ES-I3 (cell line): ENCODE results near the gene RPS14.
A peak's percentile ranks its signal among the peaks of the same experiment; 100 is the strongest.

Source experiments
- H3K36me3 ChIP-seq: 2 replicates; pipeline ENCODE4 v1.6.1; 2013; ENCODE audit warnings: mild to moderate bottlenecking, low read length, control low read depth, moderate library complexity; ENCODE audit not compliant: insufficient read depth
- H3K4me1 ChIP-seq: 2 replicates; pipeline ENCODE4 v1.6.1; 2013; ENCODE audit warnings: mild to moderate bottlenecking, control low read depth, low read length; ENCODE audit not compliant: insufficient read depth
- H3K9ac ChIP-seq: 2 replicates; pipeline ENCODE4 v1.6.1; 2013; ENCODE audit warnings: low read depth, mild to moderate bottlenecking, low read length, moderate library complexity
- H3K9me3 ChIP-seq: 2 replicates; pipeline ENCODE4 v1.6.1; 2013; ENCODE audit warnings: mild to moderate bottlenecking, low read length, moderate library complexity; ENCODE audit not compliant: control insufficient read depth, insufficient read depth

RPS14 gene

GRCh38 chr5:150449517-150450339 is at the start of gene RPS14:
TSS of gene RPS14 (minus strand) at chr5:150449739. CDS start at chr5:150447733, 2,006 bp downstream.
- H3K9ac ChIP-seq: peak within 1 kb of the TSS; percentile 84
- H3K9me3 ChIP-seq: no peaks in the 10 kb centered on the region; the same call in 1 of the 2 replicates
- H3K4me1 ChIP-seq: peaks cover 8% of the 10 kb centered on the region
- H3K36me3 ChIP-seq: peaks cover 43% of the 10 kb centered on the region

DNA sequence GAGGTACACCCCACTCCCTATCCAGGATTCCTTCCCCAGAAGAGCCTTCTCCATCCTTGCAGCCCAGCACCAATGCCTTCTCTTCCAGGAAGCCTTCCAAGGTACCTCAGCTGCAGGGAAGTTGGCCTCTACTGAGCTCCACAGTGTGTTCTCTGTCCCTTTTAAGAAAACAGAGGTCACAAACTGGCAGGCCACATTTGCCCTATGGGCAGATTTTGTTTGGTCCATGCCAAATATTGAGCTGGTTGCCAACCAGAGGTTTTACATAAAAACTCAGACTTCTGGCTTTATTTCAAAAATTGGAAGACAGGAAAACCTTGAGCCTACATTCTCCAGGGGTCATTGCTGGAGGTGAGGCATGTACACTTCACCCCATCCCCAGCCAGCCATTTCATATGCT is 49.4 kb upstream of the RPS14 start:
- Histone ChIP-seq H3K9me3 (no peaks in the 10 kb centered on the region), H3K4me1 (peaks cover 29% of the 10 kb centered on the region), H3K36me3 (no peaks in the 10 kb centered on the region), H3K9ac (no peak overlapping the region)

DNA sequence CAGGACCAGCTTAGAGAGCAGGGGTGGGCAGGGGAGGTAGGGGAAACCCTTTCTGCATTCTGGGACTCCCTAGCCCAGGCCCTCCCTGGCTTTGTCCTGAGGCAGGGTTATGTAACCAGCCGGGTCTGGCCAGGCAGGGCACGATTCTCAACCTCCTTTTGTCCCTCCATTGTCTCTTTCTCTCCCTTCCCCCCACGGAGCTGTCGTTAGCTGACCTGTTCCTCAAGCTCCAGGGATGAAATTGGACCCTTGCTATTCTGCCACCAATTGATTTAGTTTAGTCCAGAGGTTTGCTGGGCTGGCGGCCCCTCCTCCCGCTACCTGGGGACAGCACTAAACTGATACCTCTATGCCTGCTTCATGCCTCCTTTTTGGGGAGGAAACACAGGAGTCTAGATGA is 49.0 kb upstream of the RPS14 start:
- Histone ChIP-seq H3K9me3 (no peaks in the 10 kb centered on the region), H3K4me1 (peaks cover 29% of the 10 kb centered on the region), H3K9ac (no peak overlapping the region), H3K36me3 (no peaks in the 10 kb centered on the region)

DNA sequence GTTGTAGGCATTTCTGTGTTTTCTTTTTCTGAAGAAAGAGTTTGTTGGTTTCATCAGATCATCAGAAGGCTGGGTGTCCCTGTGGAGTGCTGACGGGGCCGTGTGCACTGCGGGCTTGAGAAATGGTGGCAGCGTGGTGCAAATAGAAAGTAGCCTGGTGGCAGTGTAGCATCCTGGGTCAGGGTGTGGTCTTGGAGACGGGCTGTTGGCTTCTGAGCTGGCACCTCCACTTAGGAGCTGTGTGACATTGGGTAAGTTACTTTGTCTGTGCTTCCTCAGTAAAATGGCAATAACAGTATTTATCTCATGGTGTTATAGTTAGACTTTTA is 48.4 kb upstream of the RPS14 start:
- Histone ChIP-seq H3K9me3 (no peaks in the 10 kb centered on the region), H3K9ac (no peak overlapping the region), H3K4me1 (peaks cover 29% of the 10 kb centered on the region), H3K36me3 (no peaks in the 10 kb centered on the region)

DNA sequence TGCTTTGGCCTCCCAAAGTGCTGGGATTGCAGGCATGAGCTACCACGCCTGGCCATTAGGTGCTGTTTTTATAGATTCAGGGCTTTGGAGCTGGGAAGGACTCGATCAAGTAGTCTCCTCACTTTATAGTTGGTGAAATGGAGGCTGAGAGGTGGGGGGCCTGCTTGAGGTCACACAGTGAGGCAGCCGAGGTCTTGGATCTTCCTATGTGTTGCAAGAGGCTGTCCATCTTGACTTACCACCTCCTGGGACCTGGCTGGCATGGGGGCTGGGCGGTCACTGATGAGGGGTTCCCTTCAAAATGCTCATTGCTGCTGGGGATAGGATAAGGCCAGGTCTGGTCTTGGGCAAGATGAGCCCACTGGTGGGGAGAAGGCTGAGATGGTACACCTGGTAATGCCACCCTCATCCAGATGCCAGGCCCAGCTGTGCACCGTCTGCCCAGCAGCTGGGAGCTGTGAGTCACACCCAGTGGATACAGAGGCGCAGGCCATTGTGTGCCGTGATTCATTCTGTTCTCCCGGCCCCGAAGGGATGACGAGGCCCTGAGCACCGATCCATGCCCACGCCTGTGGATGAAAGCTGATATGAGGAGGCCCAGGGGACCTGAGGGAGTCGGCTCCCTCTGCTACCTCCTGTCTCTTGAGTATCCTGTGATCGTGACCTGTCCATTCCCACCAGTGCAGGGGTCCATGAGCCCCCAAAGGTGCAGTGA is 47.9 kb upstream of the RPS14 start:
- Histone ChIP-seq H3K9ac (no peak overlapping the region), H3K36me3 (no peaks in the 10 kb centered on the region), H3K9me3 (no peaks in the 10 kb centered on the region), H3K4me1 (peaks cover 34% of the 10 kb centered on the region)

DNA sequence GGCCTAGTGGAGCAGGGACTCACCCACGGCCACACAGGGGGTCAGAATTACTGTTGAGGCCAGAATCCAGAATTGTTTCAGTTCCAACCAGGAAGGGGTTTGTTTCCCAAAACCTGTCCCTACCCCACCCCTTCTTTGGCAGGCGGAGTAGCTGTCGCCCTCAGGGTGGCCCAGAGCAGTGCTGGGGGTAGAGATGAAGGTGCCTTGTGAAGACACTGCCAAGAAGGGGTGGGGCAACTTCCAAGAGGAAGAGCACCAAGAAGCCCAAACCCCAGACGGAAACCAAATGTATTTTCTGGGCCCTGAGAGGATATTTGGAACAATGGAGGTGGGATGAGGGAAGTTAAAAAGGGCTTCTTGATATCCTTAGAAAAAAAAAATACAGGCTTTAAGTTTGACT is 47.0 kb upstream of the RPS14 start:
- Histone ChIP-seq H3K9me3 (no peaks in the 10 kb centered on the region), H3K4me1 (peaks cover 36% of the 10 kb centered on the region), H3K9ac (no peak overlapping the region), H3K36me3 (no peaks in the 10 kb centered on the region)

DNA sequence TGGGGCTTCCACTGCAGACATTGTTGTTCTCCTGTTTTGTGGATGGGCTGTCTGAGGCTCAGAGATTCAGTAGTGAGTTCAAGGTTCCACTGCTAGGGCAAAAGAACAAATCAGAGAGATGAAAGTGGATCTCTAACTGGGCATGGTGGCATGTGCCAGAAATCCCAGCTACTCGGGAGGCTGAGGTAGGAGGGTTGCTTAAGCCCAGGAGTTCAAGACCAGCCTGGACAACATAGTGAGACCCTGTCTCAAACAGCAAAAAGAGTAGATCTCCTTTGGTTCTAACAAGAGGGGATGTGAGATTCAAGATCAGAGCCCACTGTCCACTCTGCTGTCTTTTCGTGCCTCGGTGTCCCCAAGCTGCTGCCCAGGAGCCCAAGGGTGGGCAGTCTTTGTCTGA is 46.6 kb upstream of the RPS14 start:
- Histone ChIP-seq H3K4me1 (peaks cover 40% of the 10 kb centered on the region), H3K9me3 (no peaks in the 10 kb centered on the region), H3K9ac (no peak overlapping the region), H3K36me3 (no peaks in the 10 kb centered on the region)

- no peaks in the 10 kb centered on the region for H3K36me3 ChIP-seq
- H3K9me3 ChIP-seq: no peaks in the 10 kb centered on the region
- peaks cover 56% of the 10 kb centered on the region for H3K4me1 ChIP-seq
- H3K9ac ChIP-seq: no peak overlapping the region
Observed at GRCh38 chr5:150492621-150493020, 43.1 kb upstream of the RPS14 start.

GRCh38 chr5:150491876-150492275 is 42.3 kb upstream of the RPS14 start:
- no peak overlapping the region for H3K9ac ChIP-seq
- peaks cover 56% of the 10 kb centered on the region for H3K4me1 ChIP-seq

GRCh38 chr5:150490754-150491153 is 41.2 kb upstream of the RPS14 start:
- Histone ChIP-seq H3K9me3 (no peaks in the 10 kb centered on the region), H3K36me3 (no peaks in the 10 kb centered on the region), H3K9ac (no peak overlapping the region), H3K4me1 (peaks cover 56% of the 10 kb centered on the region)

More at GRCh38 chr5:150491876-150492275, 42.3 kb upstream of the RPS14 start:
- Histone ChIP-seq H3K9me3 (no peaks in the 10 kb centered on the region), H3K36me3 (no peaks in the 10 kb centered on the region)

DNA sequence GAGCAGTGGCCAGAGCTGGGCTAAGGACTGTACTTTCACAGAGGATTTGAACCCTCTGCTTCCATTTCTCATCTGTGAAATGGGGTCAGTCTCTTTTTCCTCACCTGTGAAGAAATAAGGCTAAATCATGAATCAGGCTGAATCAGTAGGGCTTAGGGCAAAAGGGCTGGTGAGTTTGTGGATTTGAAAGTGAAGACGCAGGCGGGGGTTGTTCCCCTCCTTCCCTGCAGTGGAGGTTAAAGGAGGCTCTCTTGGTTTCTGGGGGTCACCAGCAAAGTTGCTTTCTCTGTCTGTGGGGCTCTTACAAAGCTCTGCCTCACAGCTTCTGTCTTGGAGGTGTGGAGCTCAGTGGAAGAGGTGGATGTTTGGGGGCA is 40.7 kb upstream of the RPS14 start:
- H3K9ac ChIP-seq: no peak overlapping the region
- H3K9me3 ChIP-seq: no peaks in the 10 kb centered on the region
- peaks cover 56% of the 10 kb centered on the region for H3K4me1 ChIP-seq
- no peaks in the 10 kb centered on the region for H3K36me3 ChIP-seq

DNA sequence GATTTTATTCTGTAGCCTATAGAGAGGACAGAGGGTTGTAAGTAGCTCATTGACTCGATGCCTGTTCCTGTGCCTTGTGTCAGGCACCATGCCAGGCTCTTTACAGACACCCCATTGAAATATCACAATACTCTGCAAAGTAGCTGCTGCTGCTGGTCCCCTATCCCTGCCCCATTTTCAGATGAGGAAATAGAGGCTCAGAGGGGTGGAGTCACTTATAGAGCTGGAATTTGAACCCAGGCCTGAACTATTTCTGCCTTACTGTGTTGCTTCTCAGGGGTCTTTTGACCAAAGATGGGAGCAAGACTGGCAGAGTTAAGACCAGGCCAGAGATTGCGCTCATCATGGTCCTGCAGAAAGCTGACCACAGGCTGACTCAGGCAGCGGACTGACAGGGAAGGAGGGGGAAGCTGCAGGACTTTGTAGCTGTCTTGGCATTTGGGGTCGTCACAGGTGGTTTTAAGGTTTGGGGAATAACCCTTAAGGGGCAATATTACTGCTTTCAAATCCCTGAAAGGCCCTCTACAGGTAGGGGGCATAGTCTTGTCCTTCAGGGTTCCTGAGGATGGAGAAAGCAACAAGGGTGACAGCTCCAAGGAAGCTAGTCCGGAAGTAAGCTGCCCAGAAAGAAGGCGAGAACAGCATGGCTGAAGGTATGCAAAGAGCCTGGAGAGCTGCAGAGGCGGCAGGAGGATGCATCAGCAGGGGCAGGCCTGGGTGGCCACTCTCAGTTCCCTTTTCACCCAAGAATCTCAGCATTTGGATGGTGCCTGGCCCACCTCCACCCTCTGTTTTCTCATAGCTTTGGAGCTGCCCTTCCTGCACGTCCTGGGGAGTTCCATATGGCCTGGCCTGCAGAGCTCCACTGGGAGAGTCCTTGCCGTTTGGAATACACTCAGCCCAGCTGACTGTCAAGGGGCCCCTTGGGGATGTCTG is 40.1 kb upstream of the RPS14 start:
- Histone ChIP-seq H3K36me3 (no peaks in the 10 kb centered on the region), H3K4me1 (peaks cover 56% of the 10 kb centered on the region), H3K9me3 (no peaks in the 10 kb centered on the region), H3K9ac (no peak overlapping the region)

- Histone ChIP-seq H3K9ac (no peak overlapping the region), H3K36me3 (no peaks in the 10 kb centered on the region), H3K4me1 (peaks cover 56% of the 10 kb centered on the region), H3K9me3 (no peaks in the 10 kb centered on the region)
Observed at GRCh38 chr5:150488519-150489359, 39.2 kb upstream of the RPS14 start.
